Cardiac atrium fibroblast (primary cell): ENCODE data around the gene PRCP. TPM values are rescaled to one million over a fixed set of nuclear protein-coding genes. Genes with fewer than 3 reads are reported as not detected.

ENCODE experiments used
- total RNA-seq: library from RNA; depleted of rRNA; stranded (reverse); fragments of >200 nt; gene quantifications from 2 replicates; pipeline ENCODE4 v1.2.3, GENCODE V29; 2015

Gene PRCP
- total RNA-seq = 97.0 and 102 TPM in 2 replicates

DNA sequence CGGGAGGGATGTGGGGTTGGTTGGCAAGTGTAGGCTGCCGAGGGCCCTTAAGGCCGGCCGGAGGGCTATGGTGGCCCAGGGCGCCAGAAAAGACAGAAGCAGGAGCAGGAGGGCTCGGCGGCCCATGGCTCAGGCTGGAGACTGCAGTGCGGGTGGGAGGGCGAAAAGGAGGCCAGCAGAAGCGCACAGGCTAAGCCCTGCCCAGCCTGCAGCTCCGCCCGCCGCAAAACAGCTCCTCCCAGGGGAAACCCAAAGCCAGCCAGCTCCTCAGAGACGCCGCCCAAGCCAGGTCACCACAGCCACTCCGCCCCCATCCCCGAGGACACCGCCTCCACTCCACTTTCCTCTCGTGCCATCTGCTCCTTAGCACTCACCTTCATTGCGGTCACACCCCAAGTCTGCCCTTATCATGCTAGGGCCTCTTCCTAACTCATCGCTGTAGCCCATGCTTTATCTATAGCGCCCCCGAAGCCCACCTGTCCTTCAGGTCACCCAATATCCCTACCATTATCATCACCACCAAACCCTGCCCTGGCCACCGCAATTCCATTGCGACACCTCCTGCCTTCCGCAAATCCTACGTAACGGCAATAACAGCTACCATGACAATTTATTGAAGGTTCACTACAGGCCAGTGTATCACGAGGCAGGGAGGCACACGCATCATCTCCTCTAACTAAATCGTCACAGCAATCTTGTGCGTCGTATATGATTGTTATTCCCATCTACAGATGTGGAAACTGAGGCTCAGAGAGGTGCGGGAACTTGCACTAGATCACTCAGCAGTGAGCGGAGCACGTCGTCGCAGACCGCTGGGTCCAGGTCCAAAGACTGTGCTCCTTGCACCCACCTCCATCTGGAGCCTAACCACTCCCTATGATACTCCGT lies at the start of gene PRCP:
TSS of gene PRCP (minus strand) at position 154 of the 888 bp plus-strand sequence. CDS start at position 126, 28 bp downstream.

DNA sequence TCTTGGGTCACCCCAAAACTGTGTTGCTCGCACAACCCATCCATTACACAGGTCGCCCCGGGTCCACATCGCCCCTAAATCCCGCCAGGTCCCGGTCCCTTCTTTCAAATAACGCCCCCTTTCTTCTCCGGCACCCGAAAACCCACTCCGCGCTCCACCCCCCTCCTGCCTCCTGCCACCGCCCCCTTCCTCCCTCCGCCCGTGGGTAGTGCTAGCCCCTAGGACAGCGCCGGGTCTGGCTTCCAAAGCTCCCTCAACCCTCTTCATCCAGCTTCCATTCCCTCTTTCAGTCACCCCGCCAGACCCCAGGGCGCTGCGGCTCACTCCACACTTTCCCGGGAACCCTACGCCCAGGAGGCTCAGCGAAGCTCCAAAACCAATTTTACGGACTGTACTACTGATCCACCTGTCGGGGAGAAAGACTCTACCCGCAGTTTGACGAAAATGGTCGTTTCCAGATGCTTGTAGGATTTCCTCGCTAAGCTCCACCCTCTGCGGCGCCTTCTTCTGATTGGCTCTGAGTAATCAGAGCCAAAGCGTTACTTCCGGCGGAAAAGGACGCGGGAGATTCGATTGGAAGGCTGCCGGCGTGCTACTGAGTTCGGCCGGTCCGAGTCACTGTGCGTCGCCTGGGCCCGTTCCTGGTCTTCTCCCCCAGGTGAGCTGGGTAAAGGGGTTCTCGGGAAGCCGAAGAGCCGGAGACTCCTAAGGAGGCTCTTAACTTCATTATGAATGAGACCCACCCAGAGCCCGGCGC lies 1.1 kb upstream of the PRCP start, which contains the start of gene DDIAS:
TSS of gene DDIAS (plus strand) at position 572 of the 757 bp plus-strand sequence. CDS start 13,003 bp downstream, outside the sequence.

Other genes with a start within 250 kb of the PRCP start
- gene FAM181B, start 166.6 kb downstream of the PRCP start, total RNA-seq = 0.18 TPM in 1 of 2 replicates, not detected in the other
- gene DDIAS, start 1.3 kb upstream of the PRCP start, total RNA-seq = 1.1 and 2.9 TPM in 2 replicates
- 9.1 and 16.8 TPM in 2 replicates for gene RAB30, start 171.5 kb upstream of the PRCP start, total RNA-seq